Measurements from ENCODE around the gene VASN.
"Not testable (repeated sequence)": the region's sequence is repeated elsewhere in the genome, so short reads cannot be mapped to it uniquely, and the experiment has no call there.

Gene VASN

DNA sequence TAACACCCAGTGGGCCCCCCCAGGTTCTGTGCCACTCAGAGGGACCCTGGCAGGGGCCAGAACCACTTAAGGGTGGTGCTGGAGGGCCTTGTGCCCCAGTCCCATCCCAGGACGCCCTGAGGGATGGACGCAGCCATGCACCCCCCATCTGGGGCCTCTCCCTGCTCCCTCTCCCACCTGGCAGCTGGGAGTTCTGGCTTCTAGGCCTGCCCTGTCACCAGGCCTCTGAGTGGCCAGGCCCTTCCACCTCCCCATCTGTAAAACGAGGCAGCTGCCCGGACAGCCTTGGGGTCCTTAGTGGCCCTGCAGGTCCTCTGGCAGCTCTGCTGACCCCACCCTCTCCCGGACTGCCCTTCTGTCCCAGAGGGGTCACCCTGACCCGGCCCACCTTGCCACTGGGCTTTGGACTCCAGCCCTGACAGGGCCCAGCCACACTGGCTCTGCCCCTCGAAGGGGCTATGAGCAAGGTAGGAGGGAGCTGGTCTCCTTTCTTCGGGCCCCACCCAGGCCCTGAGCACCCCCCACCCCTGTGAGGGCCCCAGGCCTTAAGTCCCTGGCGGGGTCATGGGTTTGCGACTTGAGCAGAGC is 32.8 kb upstream of the VASN start:
- DNase-seq (ENCODE audit: insufficient read length) (no peak), FAIRE-seq (no peak)
- no peak for TF ChIP-seq POLR2AphosphoS5 (IDR thresholded peaks at IDR 0.05; ENCODE audit: low read depth, low read length)
- no peak for TF ChIP-seq TAF1 (IDR thresholded peaks at IDR 0.05; ENCODE audit: borderline replicate concordance, low read depth, low read length)
- TF ChIP-seq POLR2A (IDR thresholded peaks at IDR 0.05; ENCODE audit: low read depth, low read length): no peak

DNA sequence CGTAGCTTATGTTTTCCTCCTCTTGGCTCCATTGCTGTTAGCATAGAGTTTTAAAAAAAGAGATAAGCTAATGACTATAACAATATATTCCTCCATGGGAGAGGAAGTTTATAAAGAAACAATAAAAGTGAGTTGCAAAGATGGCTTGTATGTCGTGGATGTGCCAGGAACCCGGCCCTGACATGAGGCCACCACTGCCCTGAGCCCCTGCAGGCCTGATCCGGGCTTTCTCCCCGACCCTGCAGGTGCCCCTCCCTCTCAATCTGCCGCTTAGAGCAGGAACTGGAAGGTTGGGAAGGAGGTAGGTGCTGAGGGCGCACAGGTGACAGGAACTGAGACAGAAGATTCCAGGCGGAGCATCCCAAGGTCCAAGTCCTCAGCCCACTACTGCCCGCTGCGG is 32.2 kb upstream of the VASN start:
- no peak for TF ChIP-seq POLR2AphosphoS5 (IDR thresholded peaks at IDR 0.05; ENCODE audit: low read depth, low read length)
- no peak for TF ChIP-seq POLR2A (IDR thresholded peaks at IDR 0.05; ENCODE audit: low read depth, low read length)
- no peak for TF ChIP-seq TAF1 (IDR thresholded peaks at IDR 0.05; ENCODE audit: borderline replicate concordance, low read depth, low read length)
- DNase-seq (ENCODE audit: insufficient read length) (no peak), FAIRE-seq (no peak)

DNA sequence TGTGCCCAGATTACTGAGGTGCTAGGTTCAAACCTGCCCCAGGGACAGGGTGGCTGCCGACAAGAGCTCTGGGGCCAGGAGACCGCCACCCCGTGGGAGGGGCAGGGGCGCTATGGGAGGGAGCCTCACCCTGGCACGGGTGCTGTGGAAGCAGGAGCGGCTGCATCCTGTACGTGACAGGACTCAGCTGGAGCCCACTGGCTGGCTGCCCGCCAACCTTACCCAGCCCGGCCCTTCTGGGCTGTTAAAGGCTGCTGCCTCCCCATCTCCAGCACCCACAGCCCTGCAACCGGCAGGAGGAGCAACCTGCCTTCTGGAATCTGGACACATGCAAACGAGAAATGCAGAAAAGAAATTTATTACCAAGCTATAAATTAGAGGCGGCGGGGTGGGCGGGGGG is 31.7 kb upstream of the VASN start:
- no peak for TF ChIP-seq POLR2AphosphoS5 (IDR thresholded peaks at IDR 0.05; ENCODE audit: low read depth, low read length)
- no peak for TF ChIP-seq TAF1 (IDR thresholded peaks at IDR 0.05; ENCODE audit: borderline replicate concordance, low read depth, low read length)
- TF ChIP-seq POLR2A (IDR thresholded peaks at IDR 0.05; ENCODE audit: low read depth, low read length): no peak
- FAIRE-seq (no peak), DNase-seq (ENCODE audit: insufficient read length) (no peak)

DNA sequence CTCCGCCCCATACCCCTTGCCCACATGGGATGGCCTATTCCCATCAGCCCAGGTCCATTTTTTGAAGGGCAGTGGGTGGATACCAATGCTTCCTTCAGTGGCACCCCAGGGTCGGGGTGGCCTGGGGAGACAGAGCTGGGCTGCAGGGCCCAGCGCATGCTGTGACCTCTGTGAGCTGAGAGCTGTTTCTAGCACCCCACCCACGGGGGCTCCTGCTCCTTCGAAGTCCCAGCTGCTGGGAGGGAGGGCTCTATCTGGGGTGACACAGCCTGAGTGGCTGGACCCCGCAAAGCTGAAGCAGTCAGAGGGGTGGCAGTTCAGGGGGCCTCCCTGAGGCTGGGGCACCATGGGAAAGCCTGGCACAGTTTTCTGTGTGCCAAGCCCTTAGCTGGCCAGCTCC is 31.2 kb upstream of the VASN start:
- no peak for FAIRE-seq
- DNase-seq (ENCODE audit: insufficient read length): no peak
- TF ChIP-seq POLR2AphosphoS5 (IDR thresholded peaks at IDR 0.05; ENCODE audit: low read depth, low read length) (no peak), POLR2A (IDR thresholded peaks at IDR 0.05; ENCODE audit: low read depth, low read length) (no peak), TAF1 (IDR thresholded peaks at IDR 0.05; ENCODE audit: borderline replicate concordance, low read depth, low read length) (no peak)

DNA sequence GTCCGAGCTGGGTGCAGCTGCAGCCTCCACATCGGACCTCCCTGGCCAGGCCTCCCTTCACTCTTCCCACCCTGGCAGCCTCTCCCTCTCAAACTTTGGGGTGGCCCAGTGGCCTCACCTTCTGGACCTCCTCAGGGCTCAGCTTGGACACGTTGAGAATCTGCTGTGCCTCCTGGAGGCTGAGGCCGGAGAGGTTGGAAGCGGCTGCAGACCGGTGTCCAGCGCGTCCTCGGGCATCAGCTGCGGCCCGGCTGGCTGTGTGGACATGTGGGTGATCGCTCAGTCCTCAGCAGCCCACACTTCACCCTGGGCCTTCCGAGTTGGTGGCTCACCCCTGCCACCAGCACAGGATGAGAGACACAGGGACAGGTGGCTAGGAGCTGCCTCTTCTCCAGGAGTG is 30.4 kb upstream of the VASN start:
- TF ChIP-seq TAF1 (IDR thresholded peaks at IDR 0.05; ENCODE audit: borderline replicate concordance, low read depth, low read length) (no peak), POLR2AphosphoS5 (IDR thresholded peaks at IDR 0.05; ENCODE audit: low read depth, low read length) (no peak), POLR2A (IDR thresholded peaks at IDR 0.05; ENCODE audit: low read depth, low read length) (no peak)
- DNase-seq (ENCODE audit: insufficient read length) (no peak), FAIRE-seq (no peak)

DNA sequence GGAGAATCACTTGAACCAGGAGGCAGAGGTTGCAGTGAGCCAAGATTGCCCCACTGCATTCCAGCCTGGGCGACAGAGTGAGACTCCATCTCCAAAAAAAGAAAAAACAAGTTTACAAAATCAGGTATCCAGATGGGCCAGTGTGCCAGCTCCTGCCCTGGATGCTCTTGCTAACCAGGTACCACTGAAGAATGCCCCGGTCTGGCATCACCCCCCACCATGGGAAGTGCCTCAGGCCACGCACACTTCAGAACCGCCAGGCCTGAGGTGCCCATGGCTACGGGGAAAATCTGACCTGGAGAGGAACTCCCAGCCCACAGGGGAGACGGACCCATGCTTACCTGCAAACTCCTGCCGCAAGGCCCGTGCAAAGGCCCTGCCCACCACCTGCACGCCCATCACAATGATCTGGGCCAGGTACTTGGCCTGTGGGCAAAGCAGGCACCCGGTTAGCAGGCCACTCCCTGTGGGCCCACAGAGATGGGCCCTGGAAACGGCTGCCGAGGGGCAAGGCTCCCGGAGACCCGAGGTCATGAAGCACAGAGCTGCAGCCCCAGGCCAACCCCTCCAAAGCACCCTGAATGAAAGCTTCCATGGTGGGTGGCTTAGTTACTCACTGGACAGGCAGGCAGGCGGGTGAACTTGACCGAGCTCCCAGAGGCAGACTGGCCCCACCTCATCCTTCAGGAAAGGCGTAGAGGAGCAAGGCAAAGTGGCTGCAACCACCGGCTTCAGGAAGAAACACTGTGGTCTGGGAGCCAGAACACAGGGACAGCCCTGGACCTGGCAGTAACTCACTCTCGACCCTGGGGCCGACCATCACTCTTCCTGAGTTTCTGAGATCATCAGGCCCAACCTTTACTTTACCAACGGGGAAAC is 28.5 kb upstream of the VASN start:
- no peak for TF ChIP-seq POLR2AphosphoS5 (IDR thresholded peaks at IDR 0.05; ENCODE audit: low read depth, low read length)
- TF ChIP-seq POLR2A (IDR thresholded peaks at IDR 0.05; ENCODE audit: low read depth, low read length): no peak
- no peak for TF ChIP-seq TAF1 (IDR thresholded peaks at IDR 0.05; ENCODE audit: borderline replicate concordance, low read depth, low read length)
- FAIRE-seq (no peak), DNase-seq (ENCODE audit: insufficient read length) (no peak)

DNA sequence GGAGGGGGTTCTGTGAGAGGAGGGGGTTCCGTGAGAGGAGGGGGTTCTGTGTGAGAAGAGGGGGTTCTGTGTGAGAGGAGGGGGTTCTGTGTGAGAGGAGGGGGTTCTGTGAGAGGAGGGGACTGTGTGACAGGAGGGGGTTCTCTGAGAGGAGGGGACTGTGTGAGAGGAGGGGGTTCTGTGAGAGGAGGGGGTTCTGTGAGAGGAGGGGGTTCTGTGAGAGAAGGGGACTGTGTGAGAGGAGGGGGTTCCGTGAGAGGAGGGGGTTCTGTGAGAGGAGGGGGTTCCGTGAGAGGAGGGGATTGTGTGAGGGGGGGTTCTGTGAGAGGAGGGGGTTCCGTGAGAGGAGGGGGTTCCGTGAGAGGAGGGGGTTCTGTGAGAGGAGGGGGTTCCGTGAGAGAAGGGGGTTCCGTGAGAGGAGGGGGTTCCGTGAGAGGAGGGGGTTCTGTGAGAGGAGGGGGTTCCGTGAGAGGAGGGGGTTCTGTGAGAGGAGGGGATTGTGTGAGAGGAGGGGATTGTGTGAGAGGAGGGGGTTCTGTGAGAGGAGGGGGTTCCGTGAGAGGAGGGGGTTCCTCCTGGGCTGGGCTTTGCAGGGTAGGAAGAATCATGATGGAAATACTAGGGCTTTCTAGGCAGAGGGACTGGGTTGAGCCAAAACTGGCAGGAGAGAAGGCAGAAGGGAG is 27.2 kb upstream of the VASN start:
- peak; percentile 56 for FAIRE-seq
- DNase-seq (ENCODE audit: insufficient read length): not testable (repeated sequence)

DNA sequence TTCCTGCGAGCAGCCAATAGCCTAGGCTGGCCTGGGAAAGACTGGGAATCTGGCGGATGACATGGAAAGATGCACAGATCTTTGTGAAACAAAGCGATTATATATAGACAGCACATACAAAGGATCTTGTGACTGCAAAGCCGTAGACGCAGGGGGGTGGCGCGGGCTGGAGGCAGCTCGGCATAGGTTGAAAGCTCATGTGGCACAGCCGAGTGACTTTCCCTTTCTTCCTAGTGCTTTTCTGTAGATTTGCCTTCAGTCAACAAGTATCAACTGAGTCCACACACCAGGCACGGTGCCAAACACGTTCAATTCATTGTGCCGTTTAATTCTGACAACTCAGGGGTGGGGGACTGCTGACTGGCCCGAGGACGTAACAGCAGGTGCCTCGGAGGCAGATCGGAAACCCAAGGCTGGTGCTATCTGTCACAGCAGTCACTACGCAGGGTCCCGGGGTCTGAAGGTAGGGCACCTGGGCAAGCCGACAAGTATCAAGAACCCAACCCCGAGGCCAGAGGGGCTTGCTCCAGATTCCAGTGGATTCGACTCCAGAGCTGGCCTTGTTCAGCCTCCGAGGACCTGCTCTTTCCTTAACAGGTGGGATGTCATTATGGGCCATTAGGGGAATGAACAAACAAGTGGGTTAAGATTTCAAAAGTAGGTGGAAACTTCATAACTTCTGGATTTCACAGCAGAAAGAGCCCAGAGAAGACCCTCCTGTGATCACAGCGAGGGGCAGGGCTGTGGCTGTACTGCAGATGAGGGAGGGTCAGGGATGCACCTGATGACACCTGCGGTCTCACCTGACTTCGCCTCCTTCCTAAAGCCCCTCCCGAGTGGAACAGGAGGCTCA is 26.4 kb upstream of the VASN start:
- TF ChIP-seq TAF1 (IDR thresholded peaks at IDR 0.05; ENCODE audit: borderline replicate concordance, low read depth, low read length) (no peak), POLR2A (IDR thresholded peaks at IDR 0.05; ENCODE audit: low read depth, low read length) (no peak), POLR2AphosphoS5 (IDR thresholded peaks at IDR 0.05; ENCODE audit: low read depth, low read length) (no peak)
- DNase-seq (ENCODE audit: insufficient read length) (no peak), FAIRE-seq (no peak)

DNA sequence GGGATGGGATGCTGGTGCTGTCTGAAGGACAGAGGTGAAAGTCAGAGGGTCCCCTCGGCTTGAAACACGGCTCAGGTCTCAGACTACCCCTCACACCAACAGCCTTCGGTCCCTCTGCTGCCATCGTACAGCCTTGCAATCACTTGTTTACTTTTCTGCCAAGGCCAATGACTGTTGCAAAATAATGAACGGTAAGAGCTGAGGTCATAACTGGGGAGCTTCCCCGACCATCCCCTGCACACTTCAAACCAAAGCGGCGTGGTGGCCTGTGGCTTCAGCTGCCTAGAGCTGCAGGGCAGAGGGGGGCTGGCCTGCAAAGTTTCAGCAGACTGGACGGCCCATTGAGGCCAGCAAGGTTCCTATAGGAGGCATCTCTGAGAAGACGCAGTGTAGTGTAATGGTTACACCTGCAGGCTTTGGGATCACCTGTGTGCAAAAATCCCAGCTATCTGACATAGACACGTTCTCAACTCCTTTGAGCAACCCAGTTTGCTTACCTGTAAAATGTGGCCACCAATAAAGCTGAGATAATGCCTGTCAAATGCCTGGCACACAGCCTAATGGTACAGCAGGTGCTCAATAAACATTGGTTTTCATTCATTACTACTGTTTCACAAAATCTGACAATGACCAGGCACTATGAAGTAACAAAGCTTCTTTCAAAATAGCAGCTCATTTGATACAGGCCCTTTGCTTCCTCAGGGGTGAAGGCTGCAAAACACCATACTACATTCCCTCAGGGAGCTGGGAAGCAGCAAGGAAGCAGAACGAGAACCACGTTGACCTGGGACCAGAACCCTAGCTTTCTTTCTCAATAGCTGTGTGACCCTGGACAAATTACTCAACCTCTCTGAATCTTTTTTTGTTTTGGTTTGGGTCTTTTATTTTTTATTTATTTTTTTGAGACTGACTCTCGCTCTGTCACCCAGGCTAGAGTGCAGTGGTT is 25.5 kb upstream of the VASN start:
- no peak for DNase-seq (ENCODE audit: insufficient read length)

DNA sequence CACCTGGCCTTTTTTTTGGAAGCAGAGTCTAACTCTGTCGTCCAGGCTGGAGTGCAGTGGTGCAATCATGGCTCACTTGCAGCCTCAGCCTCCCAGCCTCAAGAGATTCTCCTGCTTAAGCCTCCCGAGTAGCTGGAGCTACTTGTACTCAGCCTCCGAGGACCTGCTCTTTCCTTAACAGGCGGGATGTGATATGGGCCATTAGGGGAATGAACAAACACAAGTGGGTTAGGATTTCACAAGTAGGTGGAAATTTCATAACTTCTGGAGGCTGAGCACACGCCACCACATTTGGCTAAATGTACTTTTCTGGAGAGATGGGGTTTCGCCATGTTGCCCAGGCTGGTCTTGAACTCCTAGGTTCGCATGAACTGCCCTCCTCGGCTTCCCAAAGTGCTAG is 24.6 kb upstream of the VASN start:
- TF ChIP-seq POLR2AphosphoS5 (IDR thresholded peaks at IDR 0.05; ENCODE audit: low read depth, low read length): no peak
- no peak for TF ChIP-seq TAF1 (IDR thresholded peaks at IDR 0.05; ENCODE audit: borderline replicate concordance, low read depth, low read length)
- TF ChIP-seq POLR2A (IDR thresholded peaks at IDR 0.05; ENCODE audit: low read depth, low read length): peak; percentile 20; the same call in 1 of the 2 replicates
- FAIRE-seq: no peak

More for the DNA sequence above, 25.5 kb upstream of the VASN start:
- no peak for FAIRE-seq
- TF ChIP-seq POLR2A (IDR thresholded peaks at IDR 0.05; ENCODE audit: low read depth, low read length): no peak

More for the DNA sequence above, 24.6 kb upstream of the VASN start:
- no peak for DNase-seq (ENCODE audit: insufficient read length)

Data from GM12892 (cell line).